GM19438 (cell line): ENCODE results near the gene PLEKHG4B.
"Not testable (repeated sequence)": the region's sequence is repeated elsewhere in the genome, so short reads cannot be mapped to it uniquely, and the experiment has no call there.

Source experiments
- ATAC-seq: cut with Tn5 transposase; IDR thresholded peaks from one replicate; pipeline ENCODE4 v1.9.1; 2021; ENCODE audit warnings: low read depth; ENCODE audit not compliant: unreplicated experiment

The PLEKHG4B gene

DNA sequence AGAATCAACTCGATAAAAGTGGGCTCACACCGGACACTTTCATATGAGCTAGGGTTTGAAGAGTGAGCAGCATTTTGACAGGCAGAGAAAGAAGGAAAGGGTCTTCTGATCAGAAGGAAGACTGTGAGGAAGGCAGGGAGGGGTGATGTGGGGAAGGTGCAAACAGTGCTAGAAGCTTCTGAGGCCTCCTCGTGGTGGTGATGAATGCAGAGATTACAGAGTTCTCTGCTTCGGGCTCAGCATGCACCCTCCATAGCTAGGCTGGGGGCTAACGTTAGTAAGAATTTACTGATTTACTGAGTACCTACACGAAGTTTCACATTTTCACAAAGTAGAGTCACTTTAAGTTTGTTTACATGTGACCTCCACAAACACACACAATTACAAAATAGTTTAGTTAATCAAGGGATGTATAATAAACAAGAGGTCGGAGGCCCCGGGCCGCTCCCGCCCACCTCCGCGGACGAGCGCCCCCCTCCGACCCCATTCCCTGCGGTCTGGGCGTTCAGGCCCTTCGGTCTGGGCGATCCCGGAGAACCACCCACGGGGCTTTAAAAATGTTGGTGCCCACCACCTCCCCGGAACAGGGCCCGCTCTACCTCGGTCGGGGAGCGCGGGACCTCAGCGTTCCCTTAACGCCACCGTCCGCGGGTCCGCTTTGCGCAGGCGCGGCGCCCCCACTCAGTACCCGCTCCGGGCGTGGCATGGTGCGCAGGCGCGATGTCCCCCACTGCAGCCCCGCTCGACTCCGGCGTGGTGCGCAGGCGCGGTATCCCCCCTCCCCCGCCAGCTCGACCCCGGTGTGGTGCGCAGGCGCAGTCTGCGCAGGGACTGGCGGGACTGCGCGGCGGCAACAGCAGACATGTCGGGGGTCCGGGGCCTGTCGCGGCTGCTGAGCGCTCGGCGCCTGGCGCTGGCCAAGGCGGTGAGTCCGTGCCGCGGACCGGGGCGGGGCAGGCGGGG, 125.8 kb downstream of the PLEKHG4B start, which contains the start of the genes CCDC127 and SDHA:
CCDC127 (minus strand) TSS at position 660 of the 963 bp plus-strand sequence. CDS start 1,304 bp downstream, outside the sequence.
SDHA (plus strand) TSS at position 827 of the 963 bp plus-strand sequence; CDS start at position 863, 36 bp downstream.
- peak; percentile 67 for ATAC-seq

DNA sequence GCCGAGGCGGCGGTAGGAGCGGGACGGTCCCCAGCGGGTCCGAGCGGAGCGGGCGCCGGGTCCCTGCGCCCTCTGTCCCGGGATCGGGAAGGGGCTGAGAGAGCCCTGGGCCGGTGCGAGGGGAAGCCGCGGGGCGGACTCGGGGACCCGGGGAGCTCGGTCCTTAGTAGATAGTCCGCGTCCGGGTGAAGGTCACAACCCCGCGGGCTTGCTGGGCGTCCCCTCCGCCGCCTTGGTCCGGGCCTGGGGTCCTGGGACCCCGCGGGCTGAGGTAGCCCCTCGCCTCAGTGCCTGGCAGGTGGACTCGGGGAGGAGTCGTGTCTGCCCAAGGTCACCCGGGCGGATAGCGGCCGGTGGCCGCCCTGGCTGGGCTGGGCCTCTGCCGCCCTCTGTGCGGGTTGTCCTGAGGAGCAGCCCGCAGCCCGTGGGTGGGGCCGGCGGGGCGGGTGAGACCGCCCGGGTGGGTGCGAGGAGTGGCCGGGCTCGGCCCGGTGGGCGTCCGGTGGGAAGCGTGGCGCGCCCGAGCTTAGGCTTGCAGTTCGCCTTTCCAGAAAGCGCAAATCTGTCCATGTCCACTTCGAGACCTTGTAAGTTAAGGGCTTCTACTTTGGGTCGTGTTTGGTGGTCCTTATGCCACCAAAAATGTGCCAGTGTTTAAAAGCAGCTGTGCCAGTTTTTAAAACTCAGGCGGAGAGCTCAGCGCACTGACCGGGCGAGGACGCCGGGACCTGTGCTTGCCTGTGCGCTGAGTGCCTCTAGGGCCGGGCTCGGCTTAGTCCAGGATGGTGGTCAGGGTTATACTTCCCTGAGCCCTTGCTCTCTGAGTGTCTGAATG, 126.7 kb downstream of the PLEKHG4B start:
- ATAC-seq = peak; percentile 29

- no peak for ATAC-seq
These were observed 127.5 kb downstream of the PLEKHG4B start for GRCh38 chr5:219460-219863.

DNA sequence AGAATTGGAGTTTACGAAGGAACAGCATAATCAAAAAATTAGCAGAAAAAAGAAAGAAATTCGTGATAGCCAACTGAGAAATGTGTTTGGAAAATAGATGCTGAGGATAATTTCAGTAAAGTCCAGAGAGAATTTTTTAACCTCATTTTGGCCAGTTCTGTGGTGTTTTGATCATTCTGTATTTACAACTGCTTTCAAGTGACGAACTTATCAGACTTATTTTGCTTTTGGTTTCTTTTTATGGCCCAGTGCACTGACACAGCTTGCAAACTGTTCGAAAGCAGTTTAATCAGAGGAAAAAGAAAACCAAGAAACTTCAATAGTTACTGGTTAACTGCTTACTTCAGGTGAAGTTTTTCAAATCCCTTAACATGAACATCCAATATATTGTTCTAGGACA, 128.0 kb downstream of the PLEKHG4B start:
- no peak for ATAC-seq

DNA sequence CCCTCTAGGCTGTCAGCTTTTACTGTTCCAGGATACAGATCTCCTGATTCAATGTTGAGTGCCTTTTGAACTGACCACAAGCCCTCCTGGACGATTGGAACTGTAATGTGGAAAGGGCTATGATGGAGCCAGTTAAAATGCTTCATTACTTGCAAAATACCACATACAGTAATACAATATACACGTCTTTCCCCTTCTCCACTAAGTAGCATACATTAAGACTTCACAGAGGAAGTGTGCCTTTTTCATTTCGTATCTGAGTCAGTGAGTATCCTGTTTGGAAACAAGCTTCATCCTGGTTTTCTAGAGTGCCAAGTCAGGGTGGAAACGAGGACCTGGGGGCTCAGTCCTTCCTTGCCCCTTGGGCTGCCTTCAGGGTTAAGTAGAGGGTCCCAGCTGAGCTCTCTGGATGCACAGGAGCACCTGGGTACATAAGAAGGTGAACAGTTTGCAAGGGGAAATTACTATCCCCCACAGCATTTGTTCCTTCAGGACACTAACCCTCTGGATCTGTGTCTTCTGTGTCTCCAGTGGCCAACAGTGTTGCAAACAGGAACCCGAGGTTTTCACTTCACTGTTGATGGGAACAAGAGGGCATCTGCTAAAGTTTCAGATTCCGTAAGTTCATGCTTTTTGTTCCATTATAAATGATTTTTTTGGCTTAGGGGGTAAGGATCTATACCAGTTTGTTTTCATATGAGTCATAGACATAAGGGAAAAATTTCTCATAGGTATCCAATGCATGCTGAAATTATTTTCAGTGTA, 131.2 kb downstream of the PLEKHG4B start:
- not testable (repeated sequence) for ATAC-seq

DNA sequence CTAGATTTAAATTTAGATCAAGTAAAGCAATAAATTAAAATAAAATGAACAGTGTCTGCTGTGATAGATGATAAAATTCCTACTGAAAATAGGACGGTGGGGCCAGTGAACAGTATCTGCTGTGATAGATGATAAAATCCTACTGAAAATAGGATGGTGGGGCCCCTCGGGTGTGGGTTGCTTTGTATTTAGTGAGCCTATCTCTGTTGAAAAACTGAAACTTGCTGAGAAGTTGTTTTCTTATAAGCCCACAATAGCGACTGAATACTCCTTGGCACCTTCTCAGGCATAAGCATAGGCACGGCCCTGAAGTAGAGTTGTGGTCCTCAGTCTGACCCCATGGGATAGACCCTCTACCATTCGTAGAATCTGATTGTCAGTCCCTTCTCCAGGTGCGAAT, 131.8 kb downstream of the PLEKHG4B start:
- no peak for ATAC-seq

GRCh38 chr5:225334-225733, 133.4 kb downstream of the PLEKHG4B start:
- ATAC-seq = no peak

GRCh38 chr5:227375-227774, 135.4 kb downstream of the PLEKHG4B start:
- ATAC-seq = not testable (repeated sequence)

GRCh38 chr5:228886-229285, 136.9 kb downstream of the PLEKHG4B start:
- no peak for ATAC-seq

DNA sequence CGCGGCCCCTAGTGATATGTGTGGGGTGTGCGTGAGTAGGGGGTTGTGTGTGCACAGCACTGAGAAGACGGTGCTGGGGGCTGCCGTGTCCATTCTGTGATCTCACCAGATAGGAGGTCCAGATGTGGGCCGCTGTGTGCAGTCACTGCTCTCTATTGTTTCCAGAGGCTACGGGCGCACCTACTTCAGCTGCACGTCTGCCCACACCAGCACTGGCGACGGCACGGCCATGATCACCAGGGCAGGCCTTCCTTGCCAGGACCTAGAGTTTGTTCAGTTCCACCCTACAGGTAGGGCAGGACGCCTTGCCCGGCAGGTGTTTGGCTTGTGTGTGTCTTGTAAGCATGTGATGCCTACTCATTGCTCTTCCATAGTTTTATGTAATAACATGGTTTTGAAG, 138.7 kb downstream of the PLEKHG4B start:
- no peak for ATAC-seq

DNA sequence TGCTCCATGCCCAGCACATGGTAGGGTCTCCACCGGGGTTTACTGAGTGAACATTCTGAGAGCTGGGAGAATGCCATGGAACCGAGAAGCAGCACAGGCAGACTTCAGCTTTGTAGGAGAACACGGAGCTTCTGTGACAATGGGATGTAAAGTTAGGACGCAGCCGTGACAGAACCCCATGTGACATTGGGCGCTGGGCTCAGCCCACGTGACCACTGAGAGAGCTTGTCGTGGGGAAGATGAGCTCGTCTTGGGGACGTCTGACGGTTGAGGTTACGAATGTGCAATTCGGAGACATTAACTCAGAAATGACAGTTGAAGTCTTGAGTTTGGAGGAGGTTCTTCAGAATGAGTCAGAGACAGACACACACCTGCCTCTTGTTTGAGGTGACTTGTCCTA, 139.7 kb downstream of the PLEKHG4B start:
- no peak for ATAC-seq

DNA sequence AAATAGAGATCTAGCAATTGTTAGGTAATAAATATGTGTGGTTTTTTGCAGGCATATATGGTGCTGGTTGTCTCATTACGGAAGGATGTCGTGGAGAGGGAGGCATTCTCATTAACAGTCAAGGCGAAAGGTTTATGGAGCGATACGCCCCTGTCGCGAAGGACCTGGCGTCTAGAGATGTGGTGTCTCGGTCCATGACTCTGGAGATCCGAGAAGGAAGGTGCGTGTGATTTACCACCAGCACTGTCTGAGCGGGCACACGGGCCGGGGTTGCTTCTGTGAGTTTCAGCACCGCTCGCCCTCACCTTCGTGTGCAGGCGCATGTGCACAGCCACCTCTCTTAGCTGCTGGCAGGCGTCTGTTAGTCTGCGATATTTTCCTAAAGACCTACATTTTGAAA, 141.5 kb downstream of the PLEKHG4B start:
- not testable (repeated sequence) for ATAC-seq

DNA sequence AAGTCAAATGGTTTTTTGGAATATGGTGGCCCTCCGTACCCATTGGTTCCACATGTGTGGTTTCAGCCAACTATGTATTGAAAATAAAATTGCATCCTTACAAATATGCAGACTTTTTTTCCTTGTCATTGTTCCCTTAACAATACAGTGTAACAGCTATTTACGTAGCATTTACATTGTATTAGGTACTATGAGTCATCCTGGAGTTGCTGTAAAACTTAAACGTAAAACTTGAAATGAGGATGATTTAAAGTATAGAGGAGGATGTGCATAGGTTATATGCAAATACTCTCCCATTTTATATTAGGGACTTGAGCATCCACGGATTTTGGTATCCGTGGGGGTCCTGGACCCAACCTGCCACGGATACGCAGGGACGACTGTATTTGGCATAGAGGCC, 142.5 kb downstream of the PLEKHG4B start:
- ATAC-seq = no peak

DNA sequence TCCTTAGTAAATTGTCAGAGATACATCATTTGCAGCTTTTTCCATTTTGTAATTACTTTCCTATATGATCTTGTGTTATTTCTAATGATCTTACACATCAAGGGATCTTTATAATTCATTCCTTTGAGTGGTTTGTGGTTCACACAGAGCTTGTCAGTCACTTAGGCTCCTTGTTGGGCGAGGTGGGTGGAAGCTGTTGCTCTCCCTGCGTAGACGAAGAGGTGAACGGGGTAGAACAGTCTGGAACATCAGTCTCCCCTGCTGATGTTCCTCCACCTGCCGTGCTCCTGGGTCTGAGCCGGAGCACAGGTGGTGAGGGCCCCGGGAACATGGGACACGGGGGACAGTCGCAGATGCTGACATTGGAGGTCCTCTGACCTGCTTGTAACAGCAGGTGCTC, 143.6 kb downstream of the PLEKHG4B start:
- not testable (repeated sequence) for ATAC-seq

DNA sequence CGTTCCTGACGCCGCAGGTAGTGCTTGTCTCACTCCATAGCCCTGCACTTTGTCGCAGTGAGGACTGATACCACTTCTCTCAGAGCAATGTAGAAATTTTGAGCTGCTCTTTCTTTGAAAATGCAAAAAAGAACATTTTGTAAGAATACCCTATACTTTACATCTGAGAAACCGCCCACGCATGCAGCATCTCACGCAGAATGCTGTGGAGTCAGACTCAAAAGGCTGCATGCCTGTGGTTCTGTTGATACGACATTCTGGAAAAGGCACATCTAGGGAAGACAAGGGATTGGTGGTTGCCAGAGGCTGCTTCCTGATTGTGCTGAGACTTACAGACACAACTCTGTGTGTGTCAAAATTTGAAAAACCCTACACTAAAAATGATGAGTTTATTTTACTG, 146.0 kb downstream of the PLEKHG4B start:
- not testable (repeated sequence) for ATAC-seq
